ENCODE measurements around the gene FXN. TPM values are rescaled to one million over a fixed set of nuclear protein-coding genes. Genes with fewer than 3 reads are reported as not detected.

FXN gene
- total and polyA plus RNA-seq, 2 donors (not counting 1 experiment from before 2014, with no cell fraction given), result 8.8 to 9.6 TPM

- intact Hi-C loops (cut with micrococcal nuclease), result loop anchor here (5.0 kb wide), 5 partner anchors 86 to 881 kb away; partner anchors contain the start of gene PIP5K1B
- no peaks in the 10 kb centered on the region for H3K36me3 ChIP-seq (replicated peaks in 1 of 2; ENCODE audit: control extremely low read depth in 1 of 2, control insufficient read depth in 1 of 2, extremely low read depth in 1 of 2, insufficient read depth in 2 of 2, low read length in 1 of 2)
- peak; percentile 18 for DNase-seq
- Mint-ChIP-seq H3K4me1 (peaks cover 11% of the 10 kb centered on the region), H3K27me3 (no peaks in the 10 kb centered on the region), H3K9me3 (ENCODE audit: insufficient read depth) (no peaks in the 10 kb centered on the region), H3K27ac (peak overlapping the region; percentile 93), H3K4me3 (peak overlapping the region; percentile 99)
- H3K9me3 ChIP-seq (ENCODE audit: control extremely low read depth in 1 of 3, control insufficient read depth in 2 of 3, insufficient read depth in 1 of 3, low read length in 2 of 3), result peaks cover 0 to 7% (median 0%) of the 10 kb centered on the region in 3 donors
- H3K4me3 ChIP-seq (ENCODE audit: control extremely low read depth in 1 of 5, extremely low read depth in 1 of 5, insufficient read depth in 1 of 5, low read depth in 2 of 5, low read length in 4 of 5), result peak overlapping the region in 2 of 5 experiments; percentile 85 to 94
- H3K79me2 ChIP-seq (ENCODE audit: control insufficient read depth, insufficient read depth, low read length), result peaks cover 4% of the 10 kb centered on the region
- ATAC-seq (ENCODE audit: low read depth), result no peak
- peak overlapping the region; percentile 78 for H3K4me2 ChIP-seq (replicated peaks; ENCODE audit: low read depth, low read length, poor library complexity, severe bottlenecking)
- ChIA-PET CTCF (interaction anchor here (0.6 to 2.7 kb wide), 8 partner anchors 8 to 464 kb away, joined by 3 to 14 read pairs (median 5); no protein-coding TSS in a partner anchor), POLR2A (no interaction called here)
- peak overlapping the region; percentile 66 for H3K9ac ChIP-seq (ENCODE audit: low read length)
- H3K4me1 ChIP-seq (ENCODE audit: control insufficient read depth in 2 of 2, insufficient read depth in 2 of 2, low read length in 2 of 2), result peaks cover 8 to 11% of the 10 kb centered on the region in 2 donors
- TF ChIP-seq CTCF (IDR thresholded peaks at IDR 0.05) (no peak), EZH2 (IDR thresholded peaks at IDR 0.05; ENCODE audit: borderline replicate concordance, insufficient read depth, low read depth, low read length, poor library complexity, severe bottlenecking) (no peak)
- H3K27me3 ChIP-seq (replicated peaks in 1 of 4; ENCODE audit: control extremely low read depth in 1 of 4, control insufficient read depth in 3 of 4, insufficient read depth in 4 of 4, low read length in 3 of 4), result no peaks in the 10 kb centered on the region
- peaks cover 4% of the 10 kb centered on the region for H4K20me1 ChIP-seq (ENCODE audit: control insufficient read depth, insufficient read depth, low read length, poor library complexity, severe bottlenecking)
- H2AFZ ChIP-seq (ENCODE audit: insufficient read depth, low read depth, low read length, poor library complexity, severe bottlenecking), result peak overlapping the region; percentile 87
- peak overlapping the region; percentile 12 to 28 for H3K27ac ChIP-seq (ENCODE audit: low read length in 2 of 2)
- 78% methylated on average over 9 of the region's 10 CpGs for WGBS (ENCODE audit: insufficient coverage)
Observed at GRCh38 chr9:69036799-69037198, 1.2 kb downstream of the FXN start.

GRCh38 chr9:69040646-69041045, 5.1 kb downstream of the FXN start:
- CTCF ChIA-PET, result no interaction called here

More at GRCh38 chr9:69040646-69041045, 5.1 kb downstream of the FXN start:
- peaks cover 0 to 7% (median 0%) of the 10 kb centered on the region in 3 donors for H3K9me3 ChIP-seq (ENCODE audit: control extremely low read depth in 1 of 3, control insufficient read depth in 2 of 3, insufficient read depth in 1 of 3, low read length in 2 of 3)
- H2AFZ ChIP-seq (ENCODE audit: insufficient read depth, low read depth, low read length, poor library complexity, severe bottlenecking), result no peak overlapping the region
- H3K9ac ChIP-seq (ENCODE audit: low read length), result no peak overlapping the region
- peaks cover 4 to 7% of the 10 kb centered on the region in 2 donors for H3K4me1 ChIP-seq (ENCODE audit: control insufficient read depth in 2 of 2, insufficient read depth in 2 of 2, low read length in 2 of 2)
- no peak overlapping the region for H3K4me3 Mint-ChIP-seq
- TF ChIP-seq CTCF (IDR thresholded peaks at IDR 0.05), result no peak
- no peak for TF ChIP-seq EZH2 (IDR thresholded peaks at IDR 0.05; ENCODE audit: borderline replicate concordance, insufficient read depth, low read depth, low read length, poor library complexity, severe bottlenecking)
- H3K36me3 ChIP-seq (replicated peaks in 1 of 2; ENCODE audit: control extremely low read depth in 1 of 2, control insufficient read depth in 1 of 2, extremely low read depth in 1 of 2, insufficient read depth in 2 of 2, low read length in 1 of 2), result no peaks in the 10 kb centered on the region
- POLR2A ChIA-PET, result no interaction called here
- no CpG with 5 or more reads among the region's 2 CpGs for WGBS (ENCODE audit: insufficient coverage)
- H3K4me2 ChIP-seq (replicated peaks; ENCODE audit: low read depth, low read length, poor library complexity, severe bottlenecking), result no peak overlapping the region
- no peak for DNase-seq
- H3K27me3 ChIP-seq (replicated peaks in 1 of 4; ENCODE audit: control extremely low read depth in 1 of 4, control insufficient read depth in 3 of 4, insufficient read depth in 4 of 4, low read length in 3 of 4), result no peaks in the 10 kb centered on the region
- H3K79me2 ChIP-seq (ENCODE audit: control insufficient read depth, insufficient read depth, low read length), result no peaks in the 10 kb centered on the region
- H3K4me1 Mint-ChIP-seq, result peaks cover 14% of the 10 kb centered on the region
- intact Hi-C loops (cut with micrococcal nuclease), result no loop called here
- no peak overlapping the region for H3K27ac Mint-ChIP-seq
- peaks cover 4% of the 10 kb centered on the region for H4K20me1 ChIP-seq (ENCODE audit: control insufficient read depth, insufficient read depth, low read length, poor library complexity, severe bottlenecking)
- no peaks in the 10 kb centered on the region for H3K27me3 Mint-ChIP-seq
- H3K9me3 Mint-ChIP-seq (ENCODE audit: insufficient read depth), result no peaks in the 10 kb centered on the region
- no peak overlapping the region for H3K4me3 ChIP-seq (ENCODE audit: control extremely low read depth in 1 of 5, extremely low read depth in 1 of 5, insufficient read depth in 1 of 5, low read depth in 2 of 5, low read length in 4 of 5)
- no peak overlapping the region for H3K27ac ChIP-seq (ENCODE audit: low read length in 2 of 2)
- no peak for ATAC-seq (ENCODE audit: low read depth)

All from B cell (primary cell).